Transverse colon (tissue), 4 donors: Measurements from ENCODE around the gene PHF21B.

Experiments used
- CTCF ChIP-seq, 5 experiments: fragments of 200-600 bp in 3 of 5; fragments of 450-650 bp in 2 of 5; sonication (generic) in 3 of 5; IDR thresholded peaks; 1 replicate in 2 of 5; 2 replicates in 3 of 5; pipeline ENCODE4 v1.5.1; 2016 to 2017; ENCODE audit warnings: antibody characterized with exemption in 5 of 5, inconsistent platforms in 3 of 5, mild to moderate bottlenecking in 2 of 5, moderate library complexity in 1 of 5
- EP300 ChIP-seq: sonication (generic); formaldehyde crosslinking; IDR thresholded peaks from one replicate; pipeline ENCODE4 v1.6.1; 2017; ENCODE audit warnings: antibody characterized with exemption, low read depth
- POLR2A ChIP-seq: fragments of 450-650 bp; IDR thresholded peaks from one replicate; pipeline ENCODE4 v1.6.1; 2016; ENCODE audit warnings: antibody characterized with exemption, mild to moderate bottlenecking, moderate library complexity
- POLR2AphosphoS5 ChIP-seq, 3 donors: sonication (generic); formaldehyde crosslinking; IDR thresholded peaks; one replicate each; pipeline ENCODE4 v1.6.1; 2016; ENCODE audit warnings: antibody characterized with exemption in 3 of 3

- TF ChIP-seq POLR2A (no peak), CTCF (IDR thresholded peaks at IDR 0.05) (no peak), EP300 (no peak), POLR2AphosphoS5 (IDR thresholded peaks at IDR 0.05) (no peak)
Observed at GRCh38 chr22:45026511-45026910, 16.7 kb upstream of the PHF21B start.
